PC-3 (cell line): ENCODE measurements around the gene HSD17B11.
"Not testable (repeated sequence)": the region's sequence is repeated elsewhere in the genome, so short reads cannot be mapped to it uniquely, and the experiment has no call there.

ENCODE experiments used
- CTCF ChIP-seq: fragments of 300-600 bp; sonication (generic); conservative IDR thresholded peaks from 2 replicates; pipeline ENCODE4 v1.5.1; 2017; ENCODE audit warnings: antibody characterized with exemption, low read depth, mild to moderate bottlenecking, low read length
- EZH2 ChIP-seq: fragments of 300-600 bp; sonication (generic); IDR thresholded peaks from one replicate; pipeline ENCODE4 v1.6.1; 2017; ENCODE audit warnings: antibody characterized with exemption, mild to moderate bottlenecking, low read length; ENCODE audit not compliant: unreplicated experiment
- EZH2phosphoT487 ChIP-seq: fragments of 300-600 bp; sonication (generic); IDR thresholded peaks from 2 replicates; pipeline ENCODE4 v1.6.1; 2018; ENCODE audit warnings: mild to moderate bottlenecking, antibody characterized with exemption, low read length, borderline replicate concordance

- not testable (repeated sequence) for TF ChIP-seq CTCF, EZH2, EZH2phosphoT487
Observed at GRCh38 chr4:87294911-87295310, 96.1 kb downstream of the HSD17B11 start.
